Measurements from ENCODE around the gene TNP1.

The TNP1 gene

DNA sequence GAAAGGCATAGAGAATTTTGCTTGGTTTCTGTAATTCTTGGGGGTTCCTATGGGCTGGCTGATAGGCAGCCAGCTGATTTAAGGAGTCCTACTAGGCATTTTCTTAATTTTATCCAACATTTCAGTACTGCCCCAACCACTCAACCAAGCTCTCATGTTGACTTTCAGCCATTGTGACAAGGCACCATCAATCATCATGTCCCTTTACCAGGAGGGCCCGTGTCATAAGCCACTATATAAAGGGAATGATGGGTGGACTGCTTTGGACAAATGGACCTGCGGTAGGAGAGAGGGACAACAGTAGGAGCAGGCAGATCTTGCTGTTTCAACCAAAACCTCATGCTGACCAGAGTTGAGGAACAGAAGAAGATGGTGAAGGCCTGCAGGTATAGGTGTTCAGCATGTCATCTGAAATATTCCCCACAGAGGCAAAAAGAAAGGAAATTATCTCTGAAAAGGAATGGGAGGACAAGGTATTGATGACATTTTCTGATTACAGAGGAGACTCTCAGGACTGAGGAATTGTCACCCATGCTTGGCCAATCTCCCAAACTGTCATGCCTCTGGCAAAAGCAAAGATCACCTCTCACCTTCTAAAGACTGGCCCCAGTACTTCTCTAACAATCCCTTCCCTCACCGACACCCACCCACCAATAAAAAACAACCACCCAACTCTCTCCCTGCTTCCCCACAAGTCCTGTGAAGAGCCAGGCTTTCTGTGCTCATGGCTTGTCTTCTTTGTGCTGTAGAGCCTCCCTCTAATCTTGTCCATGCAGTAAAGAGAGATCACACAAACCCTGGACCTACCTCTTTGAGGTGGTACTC lies 10.9 kb upstream of the TNP1 start:
- DNase-seq (ENCODE audit: low read depth in 2 of 2): no peak

DNA sequence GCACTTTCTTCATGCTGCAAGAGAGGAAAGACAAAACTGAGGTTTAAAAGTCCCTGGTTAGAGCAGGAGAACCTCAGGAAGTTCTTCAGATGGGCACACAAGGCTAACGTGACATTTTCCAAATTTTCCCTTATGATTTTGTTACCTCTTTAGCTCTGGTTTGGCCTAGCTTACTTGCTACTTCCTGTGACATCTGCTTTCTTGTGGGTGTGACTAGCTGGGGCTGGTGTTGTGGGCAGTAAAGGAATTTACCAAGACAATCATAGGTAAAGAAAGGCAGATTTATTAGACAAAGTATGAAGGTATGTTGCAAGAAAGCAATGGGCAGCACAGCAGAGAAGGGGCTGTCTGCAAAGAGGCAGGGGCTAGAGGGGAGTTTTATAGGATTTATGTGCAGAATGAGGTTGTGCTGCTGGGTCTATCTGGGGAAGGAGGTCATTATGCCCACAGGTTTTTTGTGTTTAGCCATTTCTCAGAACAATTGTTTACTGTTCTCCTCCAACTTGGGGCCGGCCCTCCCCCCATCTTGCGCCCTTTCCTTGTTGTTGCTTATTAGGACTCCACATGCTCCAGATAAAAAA lies 6.7 kb upstream of the TNP1 start:
- DNase-seq (ENCODE audit: low read depth in 2 of 2): no peak
- TF ChIP-seq, protein P1, sequence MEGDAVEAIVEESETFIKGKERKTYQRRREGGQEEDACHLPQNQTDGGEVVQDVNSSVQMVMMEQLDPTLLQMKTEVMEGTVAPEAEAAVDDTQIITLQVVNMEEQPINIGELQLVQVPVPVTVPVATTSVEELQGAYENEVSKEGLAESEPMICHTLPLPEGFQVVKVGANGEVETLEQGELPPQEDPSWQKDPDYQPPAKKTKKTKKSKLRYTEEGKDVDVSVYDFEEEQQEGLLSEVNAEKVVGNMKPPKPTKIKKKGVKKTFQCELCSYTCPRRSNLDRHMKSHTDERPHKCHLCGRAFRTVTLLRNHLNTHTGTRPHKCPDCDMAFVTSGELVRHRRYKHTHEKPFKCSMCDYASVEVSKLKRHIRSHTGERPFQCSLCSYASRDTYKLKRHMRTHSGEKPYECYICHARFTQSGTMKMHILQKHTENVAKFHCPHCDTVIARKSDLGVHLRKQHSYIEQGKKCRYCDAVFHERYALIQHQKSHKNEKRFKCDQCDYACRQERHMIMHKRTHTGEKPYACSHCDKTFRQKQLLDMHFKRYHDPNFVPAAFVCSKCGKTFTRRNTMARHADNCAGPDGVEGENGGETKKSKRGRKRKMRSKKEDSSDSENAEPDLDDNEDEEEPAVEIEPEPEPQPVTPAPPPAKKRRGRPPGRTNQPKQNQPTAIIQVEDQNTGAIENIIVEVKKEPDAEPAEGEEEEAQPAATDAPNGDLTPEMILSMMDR (IDR thresholded peaks at IDR 0.05; ENCODE audit: low read depth, low read length): no peak
- H3K4me3 ChIP-seq (replicated peaks in 1 of 2; ENCODE audit: low read depth in 2 of 2, low read length in 2 of 2): no peak overlapping the region

More for the DNA sequence above, 10.9 kb upstream of the TNP1 start:
- TF ChIP-seq, protein P1 (IDR thresholded peaks at IDR 0.05; ENCODE audit: low read depth, low read length): no peak
- no peak overlapping the region for H3K4me3 ChIP-seq (replicated peaks in 1 of 2; ENCODE audit: low read depth in 2 of 2, low read length in 2 of 2)

DNA sequence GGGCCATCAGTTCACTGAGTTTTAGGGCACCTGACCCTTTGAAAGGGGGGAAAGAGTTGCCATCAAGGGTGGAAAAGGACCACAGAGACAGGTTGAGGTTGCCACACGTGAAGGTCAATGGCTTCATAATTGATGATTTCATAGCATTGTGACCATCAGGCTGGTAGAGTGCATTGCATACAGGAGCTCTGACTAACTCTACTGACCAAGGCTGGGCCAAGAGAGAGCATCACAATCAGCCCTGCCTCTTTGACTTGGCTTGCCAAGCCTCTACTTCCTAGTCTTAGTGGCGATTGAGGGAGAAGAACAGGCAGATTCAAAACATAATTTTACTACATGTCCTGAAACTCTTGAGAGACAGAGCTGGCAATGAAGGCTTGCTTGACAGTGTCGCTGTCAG lies 5.8 kb upstream of the TNP1 start:
- TF ChIP-seq, protein P1 (IDR thresholded peaks at IDR 0.05; ENCODE audit: low read depth, low read length): no peak

DNA sequence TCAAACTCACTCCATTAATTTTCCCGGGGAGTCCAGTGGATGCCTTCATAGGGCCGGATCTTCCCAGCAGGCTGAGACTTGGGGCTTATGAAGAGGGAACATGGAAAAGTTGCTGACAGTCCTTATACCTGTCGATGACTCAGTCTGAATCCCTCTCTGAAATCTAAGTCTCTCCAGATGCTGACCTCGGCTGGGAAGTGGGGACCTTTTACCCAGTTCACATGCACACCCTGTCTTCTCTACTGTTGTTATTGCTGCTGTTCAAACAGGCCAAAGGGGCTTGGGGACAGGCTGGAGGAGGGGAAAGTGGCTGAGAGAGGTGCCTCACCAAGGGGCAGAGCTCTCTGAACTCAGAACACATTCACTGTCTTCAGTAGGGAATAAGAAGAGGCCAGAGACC lies 4.1 kb upstream of the TNP1 start:
- TF ChIP-seq, protein P1 (IDR thresholded peaks at IDR 0.05; ENCODE audit: low read depth, low read length): no peak
- DNase-seq (ENCODE audit: low read depth in 2 of 2): no peak
- no peak overlapping the region for H3K4me3 ChIP-seq (replicated peaks in 1 of 2; ENCODE audit: low read depth in 2 of 2, low read length in 2 of 2)

More for the DNA sequence above, 5.8 kb upstream of the TNP1 start:
- DNase-seq (ENCODE audit: low read depth in 2 of 2): no peak
- no peak overlapping the region for H3K4me3 ChIP-seq (replicated peaks in 1 of 2; ENCODE audit: low read depth in 2 of 2, low read length in 2 of 2)

DNA sequence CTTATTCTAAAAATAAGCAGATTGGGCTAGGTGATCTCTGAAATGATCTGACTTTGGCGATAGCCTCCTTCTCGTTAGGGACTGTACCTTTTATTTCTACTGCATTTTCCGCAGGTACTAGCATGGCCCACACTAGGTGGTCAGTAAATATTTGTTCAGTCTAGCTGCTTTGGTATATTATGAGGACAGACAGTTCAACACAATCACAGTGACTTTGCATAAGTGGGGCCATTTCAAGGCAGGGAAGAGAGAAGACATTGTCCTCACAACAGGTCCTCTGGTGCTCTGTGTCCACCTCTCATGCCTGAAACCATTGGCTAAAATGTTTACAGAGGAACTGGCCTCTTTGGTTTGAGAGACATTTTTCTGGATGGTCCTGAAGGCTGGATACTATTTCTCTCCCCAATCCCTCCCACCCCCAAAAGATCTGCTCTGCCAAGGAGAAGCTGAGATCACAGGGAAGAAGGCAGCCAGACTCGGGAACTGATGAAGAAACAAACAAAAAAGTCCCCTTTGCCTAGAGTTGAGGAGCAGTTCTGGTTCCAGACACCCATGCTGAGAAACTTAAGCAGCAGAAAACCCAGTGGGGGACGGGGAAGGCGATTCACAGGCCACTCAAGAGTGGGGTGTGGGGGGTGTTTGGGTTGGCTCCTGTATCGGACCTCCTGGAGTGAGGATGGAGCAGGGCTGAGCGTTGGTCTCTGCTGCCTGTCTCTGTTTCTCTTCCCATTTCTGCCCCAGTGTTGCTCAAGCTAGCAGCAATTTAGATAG lies 2.9 kb upstream of the TNP1 start:
- DNase-seq (ENCODE audit: low read depth in 2 of 2): no peak
- TF ChIP-seq, protein P1 (IDR thresholded peaks at IDR 0.05; ENCODE audit: low read depth, low read length): no peak
- H3K4me3 ChIP-seq (replicated peaks in 1 of 2; ENCODE audit: low read depth in 2 of 2, low read length in 2 of 2): no peak overlapping the region

DNA sequence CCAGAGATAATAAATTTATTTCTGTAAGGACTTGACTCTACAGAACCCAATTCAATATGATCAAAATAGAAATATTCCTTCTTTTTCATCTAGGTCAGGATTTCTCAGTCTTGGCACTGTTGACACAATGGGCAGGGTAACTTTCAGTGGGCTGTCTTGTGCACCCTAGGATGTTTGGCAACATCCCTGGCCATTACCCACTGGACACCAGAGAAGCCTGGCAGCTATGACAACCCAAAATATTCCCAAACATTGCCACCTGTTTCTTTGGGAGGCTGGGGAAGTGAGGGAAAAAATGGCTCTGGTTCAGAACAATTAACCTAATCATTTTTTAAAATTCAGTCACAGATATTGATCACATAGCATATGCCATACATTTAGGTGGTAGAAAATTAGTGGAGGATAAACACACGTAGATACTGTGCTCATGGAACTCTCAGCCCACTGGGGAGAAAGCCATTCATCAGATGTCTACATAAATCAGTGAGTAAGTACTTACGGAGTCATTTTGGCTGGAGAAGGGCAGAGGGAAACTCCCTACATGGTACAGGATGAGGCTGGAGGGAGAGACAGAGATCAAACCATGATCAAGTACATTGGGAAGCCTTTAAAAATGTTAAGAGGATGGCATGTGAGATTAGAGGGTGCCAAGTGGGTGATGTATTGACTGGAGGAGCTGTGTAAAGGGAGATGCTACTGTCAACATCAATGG lies 718 bp upstream of the TNP1 start:
- DNase-seq (ENCODE audit: low read depth in 2 of 2): no peak
- H3K4me3 ChIP-seq (replicated peaks in 1 of 2; ENCODE audit: low read depth in 2 of 2, low read length in 2 of 2): no peak overlapping the region
- TF ChIP-seq, protein P1 (IDR thresholded peaks at IDR 0.05; ENCODE audit: low read depth, low read length): no peak
